Neural progenitor cell (in vitro differentiated cells): ENCODE results near the gene UBE2D3. TPM values are rescaled to one million over a fixed set of nuclear protein-coding genes. Genes with fewer than 3 reads are reported as not detected.

Source experiments
- DNase-seq: peaks from one replicate; pipeline ENCODE4 v3.0.0-alpha.2; 2016; ENCODE audit warnings: low spot score
- H2AFZ ChIP-seq: fragments of 200-600 bp; sonication (generic); replicated peaks from 2 replicates; pipeline ENCODE4 v1.6.1; 2016; ENCODE audit warnings: antibody characterized with exemption
- H3F3A ChIP-seq: fragments of 200-600 bp; sonication (generic); 2 replicates; pipeline ENCODE4 v1.6.1; 2016; ENCODE audit warnings: antibody characterized with exemption, low read depth
- H3K27ac ChIP-seq: fragments of 200-600 bp; sonication (generic); 2 replicates; pipeline ENCODE4 v1.5.1; 2016; ENCODE audit warnings: mild to moderate bottlenecking
- H3K27me3 ChIP-seq: fragments of 200-600 bp; sonication (generic); 2 replicates; pipeline ENCODE4 v1.6.1; 2016; ENCODE audit warnings: mild to moderate bottlenecking, moderate library complexity
- H3K36me3 ChIP-seq: fragments of 200-600 bp; sonication (generic); 2 replicates; pipeline ENCODE4 v1.5.1; 2016
- H3K4me1 ChIP-seq: fragments of 200-600 bp; sonication (generic); 2 replicates; pipeline ENCODE4 v1.6.1; 2016; ENCODE audit warnings: mixed run types
- H3K4me2 ChIP-seq: fragments of 200-600 bp; sonication (generic); 2 replicates; pipeline ENCODE4 v1.6.1; 2016
- H3K4me3 ChIP-seq: fragments of 200-600 bp; sonication (generic); 2 replicates; pipeline ENCODE4 v1.5.1; 2016
- H3K79me2 ChIP-seq: fragments of 200-600 bp; sonication (generic); 2 replicates; pipeline ENCODE4 v1.6.1; 2016; ENCODE audit warnings: low read depth
- H3K9ac ChIP-seq: fragments of 200-600 bp; sonication (generic); 2 replicates; pipeline ENCODE4 v1.6.1; 2016
- H3K9me3 ChIP-seq: fragments of 200-600 bp; sonication (generic); 2 replicates; pipeline ENCODE4 v1.5.1; 2016; ENCODE audit warnings: low read depth
- H4K20me1 ChIP-seq: fragments of 200-600 bp; sonication (generic); 2 replicates; pipeline ENCODE4 v1.6.1; 2016; ENCODE audit warnings: low read depth
- H3K27ac Mint-ChIP-seq: 3 replicates; pipeline ENCODE4 v1.8.0; 2021; ENCODE audit warnings: mixed read lengths
- H3K27me3 Mint-ChIP-seq: 2 replicates; pipeline ENCODE4 v1.8.0; 2022; ENCODE audit warnings: low read depth, mild to moderate bottlenecking, inconsistent platforms, moderate library complexity, mixed read lengths; ENCODE audit not compliant: insufficient read depth
- H3K36me3 Mint-ChIP-seq: 3 replicates; pipeline ENCODE4 v1.8.0; 2021; ENCODE audit warnings: mixed read lengths
- H3K4me1 Mint-ChIP-seq: 3 replicates; pipeline ENCODE4 v1.8.0; 2021; ENCODE audit warnings: mixed read lengths
- H3K4me3 Mint-ChIP-seq: 3 replicates; pipeline ENCODE4 v1.8.0; 2021; ENCODE audit warnings: mild to moderate bottlenecking, moderate library complexity, mixed read lengths
- H3K9me3 Mint-ChIP-seq: 3 replicates; pipeline ENCODE4 v1.8.0; 2020; ENCODE audit warnings: mixed read lengths
- EZH2 ChIP-seq: fragments of 200-600 bp; sonication (generic); IDR thresholded peaks from 2 replicates; pipeline ENCODE4 v1.6.1; 2017; ENCODE audit warnings: antibody characterized with exemption, mild to moderate bottlenecking, moderate library complexity
- EZH2phosphoT487 ChIP-seq: fragments of 200-600 bp; sonication (generic); IDR thresholded peaks from 2 replicates; pipeline ENCODE4 v1.6.1; 2017; ENCODE audit warnings: antibody characterized with exemption
- total RNA-seq: library from RNA; depleted of rRNA; stranded (reverse); fragments of >200 nt; gene quantifications from 2 replicates; pipeline ENCODE4 v1.2.3, GENCODE V29; 2015; ENCODE audit warnings: low replicate concordance
- TF ChIP-seq, protein P1 (sequence below): fragments of 200-600 bp; sonication (generic); IDR thresholded peaks from 2 replicates; pipeline ENCODE4 v1.5.1; 2017; ENCODE audit warnings: antibody characterized with exemption, mild to moderate bottlenecking

The UBE2D3 gene
- total RNA-seq, 1 donor from 2014 or later = 573 TPM

DNA sequence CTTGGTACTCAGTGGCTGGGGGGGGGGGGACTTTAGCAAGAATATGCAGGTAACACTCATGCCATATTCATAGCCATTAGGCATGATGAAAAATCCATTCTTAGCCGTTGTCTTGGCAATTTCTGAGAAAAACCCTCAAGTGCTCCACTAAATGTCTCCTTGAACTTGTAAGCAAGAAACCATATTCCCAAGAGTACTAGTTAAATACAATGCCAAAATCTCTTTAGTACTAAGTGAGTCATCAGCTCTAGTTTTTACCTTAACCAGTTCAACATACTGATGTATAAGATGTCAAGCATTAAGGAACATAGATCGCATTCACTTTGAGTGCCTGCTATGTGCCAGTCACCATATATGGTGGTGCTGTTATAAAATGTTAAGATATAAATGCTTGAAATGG is 27.5 kb downstream of the UBE2D3 start:
- peaks cover 91% of the 10 kb centered on the region for H4K20me1 ChIP-seq
- Mint-ChIP-seq H3K4me1 (no peaks in the 10 kb centered on the region), H3K27ac (no peak overlapping the region), H3K4me3 (no peak overlapping the region), H3K9me3 (no peaks in the 10 kb centered on the region), H3K27me3 (no peaks in the 10 kb centered on the region), H3K36me3 (peaks cover 47% of the 10 kb centered on the region)
- H2AFZ ChIP-seq = no peak overlapping the region
- no peaks in the 10 kb centered on the region for H3K27me3 ChIP-seq
- H3K4me2 ChIP-seq = no peak overlapping the region
- no peak overlapping the region for H3K27ac ChIP-seq
- H3K4me1 ChIP-seq = no peaks in the 10 kb centered on the region
- no peak overlapping the region for H3K4me3 ChIP-seq
- H3K9me3 ChIP-seq = no peaks in the 10 kb centered on the region
- no peak overlapping the region for H3K9ac ChIP-seq
- H3K36me3 ChIP-seq = peaks cover 34% of the 10 kb centered on the region
- DNase-seq = no peak
- peaks cover 54% of the 10 kb centered on the region for H3K79me2 ChIP-seq
- TF ChIP-seq, protein P1, sequence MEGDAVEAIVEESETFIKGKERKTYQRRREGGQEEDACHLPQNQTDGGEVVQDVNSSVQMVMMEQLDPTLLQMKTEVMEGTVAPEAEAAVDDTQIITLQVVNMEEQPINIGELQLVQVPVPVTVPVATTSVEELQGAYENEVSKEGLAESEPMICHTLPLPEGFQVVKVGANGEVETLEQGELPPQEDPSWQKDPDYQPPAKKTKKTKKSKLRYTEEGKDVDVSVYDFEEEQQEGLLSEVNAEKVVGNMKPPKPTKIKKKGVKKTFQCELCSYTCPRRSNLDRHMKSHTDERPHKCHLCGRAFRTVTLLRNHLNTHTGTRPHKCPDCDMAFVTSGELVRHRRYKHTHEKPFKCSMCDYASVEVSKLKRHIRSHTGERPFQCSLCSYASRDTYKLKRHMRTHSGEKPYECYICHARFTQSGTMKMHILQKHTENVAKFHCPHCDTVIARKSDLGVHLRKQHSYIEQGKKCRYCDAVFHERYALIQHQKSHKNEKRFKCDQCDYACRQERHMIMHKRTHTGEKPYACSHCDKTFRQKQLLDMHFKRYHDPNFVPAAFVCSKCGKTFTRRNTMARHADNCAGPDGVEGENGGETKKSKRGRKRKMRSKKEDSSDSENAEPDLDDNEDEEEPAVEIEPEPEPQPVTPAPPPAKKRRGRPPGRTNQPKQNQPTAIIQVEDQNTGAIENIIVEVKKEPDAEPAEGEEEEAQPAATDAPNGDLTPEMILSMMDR = no peak
- peaks cover 13% of the 10 kb centered on the region for H3F3A ChIP-seq

DNA sequence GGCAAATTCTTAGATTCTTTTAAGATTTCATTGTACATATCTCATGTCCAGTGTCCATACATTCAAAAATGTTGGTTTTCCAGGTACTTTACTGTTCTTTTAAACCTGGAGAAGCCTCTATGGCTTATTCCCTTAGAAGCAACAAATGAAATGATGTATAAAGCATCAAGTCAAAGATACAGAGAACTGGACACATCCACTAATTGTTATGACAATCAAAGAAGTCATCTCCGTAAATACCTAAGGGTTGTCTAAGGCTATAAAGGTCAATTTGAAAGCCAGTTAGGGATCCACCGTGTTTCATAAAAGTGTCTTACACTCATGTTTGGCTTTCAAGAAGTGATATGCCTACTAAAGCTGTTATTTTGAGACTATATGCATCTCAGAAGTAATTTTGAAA is 32.4 kb downstream of the UBE2D3 start:
- Histone ChIP-seq H3K36me3 (peaks cover 16% of the 10 kb centered on the region), H3K4me1 (no peaks in the 10 kb centered on the region), H3K4me3 (no peak overlapping the region), H3F3A (peaks cover 30% of the 10 kb centered on the region), H3K79me2 (peaks cover 6% of the 10 kb centered on the region), H3K4me2 (no peak overlapping the region), H4K20me1 (peaks cover 52% of the 10 kb centered on the region), H2AFZ (no peak overlapping the region), H3K27ac (no peak overlapping the region), H3K9me3 (no peaks in the 10 kb centered on the region), H3K27me3 (no peaks in the 10 kb centered on the region), H3K9ac (no peak overlapping the region)
- Mint-ChIP-seq H3K9me3 (no peaks in the 10 kb centered on the region), H3K4me3 (no peak overlapping the region), H3K27me3 (peaks cover under 1% of the 10 kb centered on the region), H3K4me1 (no peaks in the 10 kb centered on the region), H3K27ac (no peak overlapping the region), H3K36me3 (peaks cover 60% of the 10 kb centered on the region)
- TF ChIP-seq EZH2 = no peak
- DNase-seq = no peak

DNA sequence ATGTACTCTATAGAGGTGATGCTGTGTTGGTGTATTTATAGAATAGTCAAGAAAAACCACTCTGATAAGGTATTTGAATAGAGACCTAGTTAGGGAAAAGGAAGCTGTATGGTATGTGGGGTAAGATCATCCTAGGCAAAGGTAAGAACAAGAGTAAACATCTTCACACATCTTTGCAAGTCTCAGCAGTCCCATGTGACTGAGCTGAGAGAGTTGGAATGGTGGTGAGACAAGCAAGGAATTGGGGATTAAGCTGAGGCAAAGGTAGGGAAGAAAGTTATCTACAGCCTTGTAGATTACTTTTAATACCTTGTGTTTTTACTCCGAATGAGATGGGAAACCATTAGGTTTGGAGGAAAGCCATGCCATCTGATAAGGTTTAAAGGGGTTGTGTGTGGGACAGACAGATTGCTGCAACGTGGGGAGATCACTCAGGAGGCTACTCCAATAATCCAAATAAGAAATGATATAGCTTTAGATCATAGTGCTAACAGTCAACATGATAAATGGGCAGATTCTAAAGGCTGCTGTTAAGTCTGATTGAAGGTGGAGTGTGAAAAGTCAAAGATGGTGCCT is 34.9 kb downstream of the UBE2D3 start:
- H3K27ac Mint-ChIP-seq = no peak overlapping the region
- Histone ChIP-seq H3K9me3 (no peaks in the 10 kb centered on the region), H3K4me1 (no peaks in the 10 kb centered on the region), H3K4me3 (no peak overlapping the region), H3K4me2 (no peak overlapping the region), H3F3A (peaks cover 35% of the 10 kb centered on the region), H3K9ac (no peak overlapping the region), H3K27me3 (no peaks in the 10 kb centered on the region), H3K79me2 (no peaks in the 10 kb centered on the region), H2AFZ (no peak overlapping the region), H3K27ac (no peak overlapping the region), H4K20me1 (peaks cover 34% of the 10 kb centered on the region), H3K36me3 (peaks cover 11% of the 10 kb centered on the region)
- H3K4me3 Mint-ChIP-seq = no peak overlapping the region
- H3K9me3 Mint-ChIP-seq = peaks cover 2% of the 10 kb centered on the region
- H3K27me3 Mint-ChIP-seq = peaks cover 2% of the 10 kb centered on the region
- H3K36me3 Mint-ChIP-seq = peaks cover 55% of the 10 kb centered on the region
- no peak for TF ChIP-seq EZH2
- TF ChIP-seq EZH2phosphoT487 = no peak
- H3K4me1 Mint-ChIP-seq = no peaks in the 10 kb centered on the region
- DNase-seq = no peak

DNA sequence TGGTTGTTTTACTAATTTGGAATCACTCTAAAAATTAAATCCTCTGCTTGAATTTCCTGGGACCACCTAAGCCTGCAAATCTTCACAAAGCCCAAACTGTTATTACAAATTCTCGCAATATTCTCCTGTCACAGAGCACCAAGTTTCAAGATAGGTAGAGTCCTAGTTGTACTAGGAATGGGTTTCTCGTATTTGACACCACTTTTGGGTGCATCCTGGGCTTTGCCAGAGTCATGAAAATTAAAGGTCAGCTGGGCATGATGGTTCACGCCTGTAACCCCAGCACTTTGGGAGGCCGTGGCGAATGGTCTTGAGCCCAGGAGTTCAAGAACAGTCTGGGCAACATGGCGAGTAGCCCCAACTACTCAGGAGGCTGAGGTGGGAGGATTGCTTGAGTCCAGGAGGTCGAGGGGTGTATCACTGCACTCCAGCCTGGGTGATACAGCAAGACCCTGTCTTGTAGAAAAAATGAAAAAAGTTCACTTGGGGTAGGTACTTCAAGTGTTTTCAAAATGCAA is 36.0 kb downstream of the UBE2D3 start:
- Histone ChIP-seq H3K36me3 (peaks cover 11% of the 10 kb centered on the region), H3K9ac (no peak overlapping the region), H3K4me1 (no peaks in the 10 kb centered on the region), H3K27me3 (no peaks in the 10 kb centered on the region), H3K4me2 (no peak overlapping the region), H4K20me1 (peaks cover 23% of the 10 kb centered on the region), H2AFZ (no peak overlapping the region), H3K9me3 (no peaks in the 10 kb centered on the region), H3K79me2 (no peaks in the 10 kb centered on the region), H3F3A (peaks cover 35% of the 10 kb centered on the region), H3K27ac (no peak overlapping the region), H3K4me3 (no peak overlapping the region)
- H3K36me3 Mint-ChIP-seq = peaks cover 50% of the 10 kb centered on the region
- peaks cover 5% of the 10 kb centered on the region for H3K27me3 Mint-ChIP-seq
- no peak overlapping the region for H3K27ac Mint-ChIP-seq
- H3K4me3 Mint-ChIP-seq = no peak overlapping the region
- H3K4me1 Mint-ChIP-seq = no peaks in the 10 kb centered on the region
- peaks cover 2% of the 10 kb centered on the region for H3K9me3 Mint-ChIP-seq
- no peak for DNase-seq
- no peak for TF ChIP-seq EZH2
- no peak for TF ChIP-seq EZH2phosphoT487
- TF ChIP-seq, protein P1 = no peak
